Stimulated activated naive CD4-positive, alpha-beta T cell treated with Interleukin-2 at 50 U/mL for 16 hours (primary cell): ENCODE measurements around the gene SLC6A13.
"Not testable (repeated sequence)": the region's sequence is repeated elsewhere in the genome, so short reads cannot be mapped to it uniquely, and the experiment has no call there.

Experiments used
- DNase-seq: peaks from one replicate; lab custom pipeline; 2025; lab: John Stamatoyannopoulos, UW

The SLC6A13 gene

DNA sequence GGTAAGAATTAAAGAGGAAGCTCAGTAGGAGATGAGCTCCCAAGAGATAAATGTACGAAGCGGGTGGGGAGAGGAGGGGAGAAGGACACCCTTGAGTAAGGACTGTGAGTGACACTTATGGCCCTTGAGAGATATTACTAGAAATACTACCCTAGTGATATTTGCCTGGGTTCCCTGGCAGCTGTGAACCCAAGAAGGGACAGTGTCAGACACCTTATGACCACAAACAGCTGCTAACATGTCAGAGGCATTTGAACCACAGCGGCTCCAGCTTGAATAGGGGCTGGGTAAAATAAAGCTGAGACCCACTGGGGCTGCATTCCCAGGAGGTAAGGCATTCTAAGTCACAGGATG lies 29.0 kb downstream of the SLC6A13 start:
- DNase-seq, result no peak

DNA sequence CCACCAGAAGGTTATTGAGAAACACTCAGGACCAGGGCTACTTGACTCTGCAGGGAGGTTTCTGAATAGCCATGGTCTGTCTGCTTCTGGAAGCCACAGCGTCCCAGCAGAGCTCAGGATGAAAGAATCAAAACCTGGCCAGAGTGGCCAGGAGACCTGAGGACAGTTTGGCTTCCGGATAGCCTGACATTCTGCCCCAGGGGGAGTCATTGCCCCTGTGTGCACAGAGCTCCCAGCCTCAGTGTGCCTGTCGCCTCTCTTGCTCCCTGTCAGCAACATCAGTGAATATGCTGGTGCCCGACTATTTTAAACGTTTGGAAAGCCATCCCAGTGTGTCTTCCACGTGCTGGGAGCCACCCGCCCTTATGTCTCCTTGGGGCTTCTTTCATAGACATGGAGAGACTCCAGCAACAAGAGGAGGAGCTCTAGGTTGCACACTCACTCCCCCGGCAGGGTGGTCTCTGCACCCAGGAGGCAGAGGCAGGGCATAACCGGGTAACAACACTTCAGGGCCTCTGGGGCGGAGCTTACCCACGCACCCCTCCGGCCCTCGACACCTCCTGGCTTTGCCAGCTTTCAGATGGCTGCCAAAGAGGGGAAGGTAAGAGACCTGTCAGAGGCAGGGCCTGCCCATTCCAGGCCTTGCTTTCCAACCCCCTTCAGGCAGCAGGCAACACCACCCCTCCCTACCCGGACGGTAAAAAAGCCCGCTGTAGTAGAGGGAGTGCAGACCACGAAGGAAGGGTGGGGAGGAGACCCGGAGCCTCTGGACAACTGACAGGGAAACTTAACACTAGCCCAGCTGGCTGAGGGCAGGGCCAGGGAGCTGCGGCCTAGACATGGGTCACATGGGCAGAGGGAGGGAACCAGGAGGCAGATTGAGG lies 29.7 kb downstream of the SLC6A13 start:
- no peak for DNase-seq

DNA sequence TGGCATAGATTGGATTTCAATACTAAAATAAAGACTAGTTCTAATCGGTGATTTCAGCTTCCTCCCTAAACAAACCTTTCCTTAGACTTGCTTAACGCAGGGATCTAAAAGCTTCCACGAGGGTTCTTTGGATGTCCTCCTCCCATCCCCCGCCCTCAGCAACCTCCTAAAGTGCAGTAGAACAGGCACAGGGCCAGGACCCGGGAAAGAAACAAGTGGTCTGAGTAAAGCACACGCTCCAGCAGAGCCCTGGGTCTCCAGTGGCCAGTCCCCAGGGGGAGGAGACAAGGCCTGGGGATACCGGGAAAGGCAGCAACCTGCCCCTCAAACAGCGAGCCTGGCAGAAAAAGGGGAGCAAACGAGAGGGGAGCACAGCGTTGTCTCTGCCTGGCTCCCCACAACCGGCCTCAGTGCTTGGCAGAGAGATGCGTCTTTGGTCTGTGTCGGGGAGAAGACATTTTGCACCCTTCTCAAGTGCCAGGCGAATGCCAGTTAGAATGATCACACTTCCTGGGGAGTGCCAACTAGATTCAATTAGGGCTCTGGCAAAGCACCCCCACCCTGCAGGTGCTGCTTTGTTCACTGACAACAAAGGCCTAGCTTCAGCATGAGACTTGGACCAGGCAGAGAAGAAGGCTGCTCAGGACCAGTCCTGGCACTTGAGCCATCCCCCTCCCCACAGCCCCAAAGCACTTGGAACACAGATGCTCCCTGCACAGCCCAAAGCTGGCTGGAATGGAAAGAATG lies 31.5 kb downstream of the SLC6A13 start:
- DNase-seq, result no peak

DNA sequence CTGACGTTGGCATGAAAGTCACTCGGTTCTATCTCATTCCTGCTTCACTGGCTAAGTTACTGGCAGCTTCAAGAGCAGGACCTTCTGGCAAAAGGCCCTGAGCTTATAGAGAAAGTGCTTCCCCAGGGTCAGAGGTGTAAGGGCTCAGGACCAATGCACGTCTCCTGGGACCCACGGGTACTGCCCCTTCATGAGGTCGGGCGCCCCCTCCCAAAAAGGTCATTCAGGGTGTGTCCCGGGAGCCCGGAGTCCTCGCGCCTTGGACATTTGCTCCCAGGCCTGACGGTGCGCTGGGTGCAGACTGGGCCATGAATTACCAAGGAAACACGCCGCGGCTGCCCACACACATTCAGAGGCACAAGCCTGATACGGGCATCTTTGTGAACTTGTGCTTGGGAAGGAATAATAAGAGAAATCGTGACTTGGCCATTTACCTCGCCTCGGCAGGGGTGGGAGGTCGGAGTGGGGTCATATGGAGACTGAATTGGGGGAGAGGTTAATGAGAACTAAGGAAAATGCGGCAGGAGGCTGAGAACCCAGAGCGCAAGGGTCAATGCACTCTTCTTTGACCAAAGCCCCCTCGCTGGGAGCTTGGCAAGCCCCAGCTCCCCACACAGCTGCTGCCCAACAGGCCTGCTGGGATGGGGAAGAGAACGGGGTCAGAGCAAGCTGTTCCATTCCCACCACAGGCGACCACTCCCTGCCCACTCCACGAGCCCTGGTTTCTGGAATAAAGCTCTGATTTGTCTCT lies 33.0 kb downstream of the SLC6A13 start:
- DNase-seq, result no peak

DNA sequence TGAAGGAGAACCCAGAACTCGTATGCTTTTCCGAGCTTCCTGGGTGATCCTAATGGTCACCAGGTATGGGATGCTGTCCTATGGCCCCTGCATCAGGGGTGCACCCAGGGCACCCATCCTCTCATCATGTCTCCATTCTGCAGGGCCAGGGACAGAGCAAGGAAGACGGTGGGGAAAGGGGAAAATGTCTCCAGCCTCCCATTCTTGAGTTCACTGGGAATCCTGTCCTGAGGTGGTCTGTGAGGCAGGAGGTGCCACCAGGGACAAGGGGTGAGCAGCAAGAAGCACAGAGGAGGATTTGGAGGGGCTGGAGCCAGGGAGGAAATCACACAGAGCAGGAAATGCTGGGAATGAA lies 33.8 kb downstream of the SLC6A13 start:
- no peak for DNase-seq

DNA sequence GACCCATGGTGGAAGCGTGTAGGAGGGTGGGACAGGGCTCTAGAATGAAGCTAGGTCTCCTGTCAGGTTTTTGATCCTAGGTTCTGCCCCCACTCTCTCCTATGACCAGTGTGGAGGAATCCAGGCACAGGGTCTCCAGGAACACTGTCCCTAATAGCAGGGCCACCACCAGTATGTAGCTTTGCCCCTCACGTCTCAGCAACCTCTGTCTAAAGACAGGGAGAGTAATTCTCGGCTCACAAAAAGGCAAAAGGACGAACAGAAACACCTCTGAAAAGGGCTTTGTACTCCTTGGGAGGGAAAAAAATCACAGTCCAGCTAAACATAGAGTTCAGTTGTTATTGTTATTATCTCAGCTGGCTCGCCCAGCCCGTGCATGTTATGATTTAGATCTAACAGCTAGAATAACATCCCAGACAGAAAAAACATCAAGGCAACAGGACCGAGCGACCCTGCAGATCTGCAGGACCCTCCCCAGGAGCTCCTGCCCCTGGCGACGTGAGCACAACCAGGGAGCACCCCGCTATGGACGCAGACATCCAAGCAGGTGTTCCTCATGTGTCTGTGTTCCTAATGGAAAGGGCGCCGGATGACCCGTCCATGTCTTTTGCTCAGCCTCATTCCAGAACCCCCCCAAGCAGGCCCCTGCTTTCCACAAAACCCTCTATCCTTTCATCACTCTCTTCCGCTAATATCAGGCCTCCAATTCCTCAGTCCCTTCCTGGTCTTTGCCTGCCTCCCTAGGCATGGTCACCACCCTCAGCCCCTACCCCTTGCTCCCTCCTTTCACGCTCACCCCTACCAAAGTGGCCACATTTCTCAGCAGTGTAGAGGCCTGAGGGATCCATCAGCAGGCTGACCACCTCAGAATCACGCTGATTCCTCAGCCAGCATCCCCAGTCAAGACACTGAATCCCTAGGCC lies 34.5 kb downstream of the SLC6A13 start:
- DNase-seq, result no peak

DNA sequence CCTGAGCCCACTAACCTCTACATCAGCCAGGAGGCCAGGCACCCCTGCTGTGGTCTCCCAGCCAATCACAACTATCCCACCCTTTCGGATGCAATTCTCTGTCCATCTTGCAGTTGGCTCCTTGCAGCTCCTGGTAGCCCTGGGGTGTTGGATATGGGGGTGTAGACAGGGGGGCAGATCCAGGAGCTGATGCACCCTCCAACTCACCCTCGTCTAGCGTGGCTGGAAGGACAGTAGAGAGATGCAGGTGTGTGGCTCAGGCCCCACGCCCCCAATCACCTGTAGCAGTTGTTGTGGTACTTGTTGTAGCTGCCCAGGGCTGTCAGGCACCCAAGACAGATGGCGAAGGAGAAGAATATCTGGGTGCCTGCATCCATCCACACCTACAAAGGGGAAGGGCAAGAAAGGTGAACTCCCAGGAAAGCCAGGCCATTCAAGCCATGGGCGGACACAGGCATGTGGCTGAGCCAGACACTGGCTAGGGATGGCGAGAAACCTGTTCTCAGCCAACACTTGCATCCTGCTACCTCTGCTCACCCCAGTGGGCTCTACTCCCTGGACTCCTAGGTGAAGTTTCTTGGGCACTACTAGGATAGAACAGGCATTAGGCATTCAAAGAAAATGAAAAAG lies 35.2 kb downstream of the SLC6A13 start:
- no peak for DNase-seq

DNA sequence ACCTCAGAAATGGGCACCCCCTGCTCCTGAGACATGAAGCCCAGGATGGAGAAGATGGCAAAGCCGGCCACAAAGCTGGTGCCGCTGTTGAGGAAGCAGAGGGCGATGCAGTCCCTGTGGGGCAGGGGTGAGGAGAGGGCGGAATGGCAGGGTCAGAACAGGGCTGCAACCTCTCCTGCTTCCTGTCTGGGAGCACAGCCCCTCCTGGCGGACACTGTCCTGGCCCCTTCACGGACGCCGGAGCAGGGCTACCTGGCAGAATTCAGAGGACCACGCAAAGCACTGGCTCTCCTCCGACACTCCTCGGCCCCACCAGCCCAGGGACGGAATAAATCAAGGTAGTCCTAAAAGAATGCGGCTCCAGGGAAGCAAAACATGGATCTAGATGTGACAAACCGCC lies 36.2 kb downstream of the SLC6A13 start:
- DNase-seq, result no peak

DNA sequence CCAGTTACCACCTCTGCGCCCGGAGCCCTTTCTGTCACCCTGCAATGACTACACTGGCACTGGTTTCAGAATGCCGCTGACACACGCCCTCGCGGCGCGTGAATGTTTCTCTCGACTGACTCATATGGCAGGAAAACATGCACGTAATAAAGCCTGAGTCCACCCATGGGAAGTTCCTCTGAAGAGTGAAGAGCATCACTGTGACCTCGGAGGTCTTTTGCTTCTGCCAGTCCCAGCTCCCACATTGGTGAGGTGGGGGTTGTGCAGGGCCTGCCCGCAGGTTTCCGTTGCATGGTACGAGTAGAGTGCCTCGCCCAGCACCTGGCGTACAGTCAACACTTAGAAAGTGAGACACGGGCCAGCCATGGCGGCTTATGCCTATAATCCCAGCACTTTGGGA lies 37.6 kb downstream of the SLC6A13 start:
- DNase-seq, result no peak

DNA sequence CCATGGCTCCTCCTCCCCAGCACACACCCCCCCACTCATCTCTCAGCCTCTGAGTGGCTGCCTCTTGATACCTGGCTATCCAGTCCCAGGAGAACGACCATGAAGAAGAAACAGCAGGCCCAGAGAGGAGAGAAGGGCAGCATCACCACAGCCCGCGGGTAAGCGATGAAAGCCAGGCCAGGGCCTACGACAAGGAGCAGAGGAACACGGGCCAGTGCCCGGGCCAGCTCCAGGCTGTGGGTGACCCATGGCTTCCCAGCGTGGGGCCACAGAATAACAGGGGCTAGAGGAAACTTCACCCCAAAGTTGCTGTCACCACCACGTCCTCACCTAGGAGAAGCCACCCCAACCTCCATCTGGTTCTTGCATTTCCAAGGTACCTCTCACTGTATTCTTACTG lies 38.3 kb downstream of the SLC6A13 start:
- DNase-seq, result no peak

DNA sequence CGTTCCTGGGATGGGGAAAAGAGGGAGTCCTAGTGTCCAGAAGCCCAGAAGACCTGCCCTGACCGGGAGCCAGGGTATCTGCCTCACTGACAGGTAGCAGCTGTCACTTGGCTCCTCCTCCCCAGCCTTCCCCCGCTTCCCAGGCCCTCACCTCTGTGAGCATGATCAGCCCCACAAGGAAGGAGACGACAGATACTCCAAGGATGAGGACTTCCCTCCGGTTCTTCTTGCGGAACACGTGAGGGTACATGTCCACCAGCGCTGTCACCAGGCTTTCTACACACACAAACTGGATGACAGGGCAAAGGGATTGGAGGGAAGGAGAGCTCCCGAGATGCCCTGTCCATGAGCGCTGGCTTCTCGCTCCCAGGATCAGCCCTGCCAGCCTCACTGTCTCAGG lies 38.8 kb downstream of the SLC6A13 start:
- no peak for DNase-seq

DNA sequence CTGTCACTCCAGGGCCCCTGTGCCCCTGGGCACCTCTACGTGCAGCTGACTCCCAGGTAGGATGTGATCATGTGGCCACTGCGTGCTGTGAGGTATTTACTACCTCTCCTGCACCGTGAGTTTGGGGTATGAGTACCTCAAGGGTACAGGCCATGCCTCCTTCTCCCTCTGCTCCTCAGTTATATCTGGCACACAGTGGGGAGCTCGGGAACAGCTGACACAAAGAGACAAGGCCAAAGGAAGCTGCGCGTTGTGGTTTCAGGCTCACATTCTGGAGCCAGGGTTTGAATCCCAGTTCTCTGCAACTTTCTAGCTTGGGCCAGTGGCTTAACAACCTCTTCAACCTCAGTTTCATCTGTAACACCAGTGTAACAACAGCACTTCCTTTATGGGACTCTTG lies 40.9 kb downstream of the SLC6A13 start:
- DNase-seq, result no peak

DNA sequence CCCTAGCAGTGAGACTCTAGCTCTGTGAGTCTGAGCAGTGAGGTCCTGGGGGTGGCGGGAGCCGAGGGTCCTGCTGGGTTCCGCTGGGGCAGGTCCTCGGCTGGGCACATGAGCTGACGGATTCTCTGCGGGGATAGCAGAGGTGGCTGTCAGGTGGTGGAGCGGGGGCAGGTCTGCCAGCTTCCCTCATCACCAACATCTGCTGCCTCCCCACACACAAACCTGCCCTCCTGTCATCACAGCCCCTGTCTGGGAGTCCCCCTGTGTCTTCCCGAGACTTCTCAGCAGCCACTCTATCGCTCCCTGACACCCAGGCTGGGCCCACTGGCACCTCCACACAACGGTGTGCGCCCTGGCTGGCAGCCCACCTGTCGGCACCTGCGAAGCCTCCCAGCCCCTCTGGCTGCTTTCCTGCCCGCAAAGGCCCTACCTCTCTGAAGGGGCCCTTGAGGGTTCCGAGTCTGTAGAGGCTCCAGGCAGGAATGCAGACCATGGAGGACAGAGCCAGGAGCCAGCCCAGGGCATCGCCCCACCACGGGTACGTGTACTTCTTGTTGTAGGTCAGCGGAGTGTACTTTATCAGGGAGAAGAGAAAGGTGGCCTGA lies 41.6 kb downstream of the SLC6A13 start:
- no peak for DNase-seq

DNA sequence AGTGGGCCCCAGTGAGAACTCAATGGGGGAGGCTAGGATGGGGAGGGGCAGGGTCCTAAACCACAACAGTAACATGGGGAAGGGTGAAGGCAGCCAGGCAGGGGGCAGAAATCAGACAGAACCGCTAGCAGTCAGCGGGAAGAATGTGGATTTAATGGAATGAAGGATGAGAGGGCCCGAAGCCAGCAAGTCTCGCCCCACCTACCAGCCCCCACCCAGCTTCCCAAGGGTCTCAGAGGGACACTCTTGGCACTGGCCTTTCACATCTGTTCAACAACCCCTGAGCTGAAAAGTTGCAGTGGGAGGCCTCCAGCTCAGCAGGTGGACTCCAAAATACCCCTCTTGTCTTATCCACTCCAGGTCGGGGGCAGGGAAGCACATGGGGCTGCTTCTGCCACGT lies 42.1 kb downstream of the SLC6A13 start:
- no peak for DNase-seq

DNA sequence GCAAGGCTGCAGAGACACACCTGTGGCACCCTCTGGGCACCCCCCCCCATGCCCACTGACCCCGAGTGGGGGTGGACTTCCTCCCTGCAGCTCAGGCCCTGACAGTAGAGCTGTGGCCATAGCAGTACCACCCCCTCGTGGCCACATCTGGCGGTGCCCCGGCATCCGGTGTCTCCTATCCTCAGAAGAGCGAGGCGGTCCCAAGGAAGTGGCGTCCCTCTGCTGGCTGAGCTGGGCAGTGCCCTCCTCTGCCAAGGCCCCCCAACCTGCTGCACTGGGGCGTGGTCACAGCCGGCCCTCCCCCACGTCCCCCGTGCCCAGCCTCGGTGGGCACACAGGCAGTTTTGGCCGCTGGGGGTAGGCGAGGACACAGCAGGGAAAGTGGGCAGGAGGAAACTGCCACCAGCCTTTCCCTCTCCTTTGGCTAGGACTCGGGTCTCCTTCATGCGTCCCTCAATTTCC lies 42.7 kb downstream of the SLC6A13 start:
- DNase-seq, result peak; percentile 21

DNA sequence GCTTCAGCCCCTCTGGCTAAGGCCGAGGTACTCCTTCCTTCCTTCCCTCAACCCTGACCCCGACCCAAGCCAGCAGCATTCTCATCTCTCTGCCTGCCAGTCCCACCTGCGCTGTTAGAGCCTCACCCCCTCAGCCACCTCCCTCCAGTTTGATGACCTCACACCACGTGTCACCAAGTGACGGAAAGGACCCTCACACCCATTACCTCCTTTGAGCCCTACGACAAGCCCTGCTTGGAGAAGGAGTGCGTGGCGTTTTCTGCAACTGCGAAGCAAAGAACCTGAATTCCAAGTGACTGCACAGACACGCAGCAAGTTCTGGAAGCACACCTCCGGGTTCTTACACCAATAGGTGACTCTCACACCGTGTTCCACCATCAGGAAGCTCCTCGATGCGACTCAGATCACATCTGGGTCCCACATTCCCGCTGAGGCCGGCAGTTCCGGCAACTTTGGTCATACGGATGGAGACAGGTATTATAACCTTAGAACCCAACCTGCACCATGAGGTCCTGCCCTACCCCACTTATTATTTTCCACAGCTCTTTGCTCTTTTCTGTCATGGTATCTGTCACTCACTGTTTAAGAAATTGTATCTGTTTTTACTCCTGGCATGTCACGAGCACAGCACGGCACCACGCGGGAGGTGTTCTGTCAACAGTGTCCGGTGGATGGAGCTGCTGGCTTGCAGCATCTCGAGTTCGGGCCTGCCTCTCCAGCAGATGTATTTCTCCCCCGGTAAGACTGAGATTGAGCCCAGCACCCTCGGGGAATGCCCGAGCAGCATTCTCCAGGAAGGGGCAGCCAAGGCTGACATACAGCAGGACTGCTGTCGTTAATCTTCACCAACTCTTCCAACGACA lies 43.7 kb downstream of the SLC6A13 start:
- DNase-seq, result no peak

DNA sequence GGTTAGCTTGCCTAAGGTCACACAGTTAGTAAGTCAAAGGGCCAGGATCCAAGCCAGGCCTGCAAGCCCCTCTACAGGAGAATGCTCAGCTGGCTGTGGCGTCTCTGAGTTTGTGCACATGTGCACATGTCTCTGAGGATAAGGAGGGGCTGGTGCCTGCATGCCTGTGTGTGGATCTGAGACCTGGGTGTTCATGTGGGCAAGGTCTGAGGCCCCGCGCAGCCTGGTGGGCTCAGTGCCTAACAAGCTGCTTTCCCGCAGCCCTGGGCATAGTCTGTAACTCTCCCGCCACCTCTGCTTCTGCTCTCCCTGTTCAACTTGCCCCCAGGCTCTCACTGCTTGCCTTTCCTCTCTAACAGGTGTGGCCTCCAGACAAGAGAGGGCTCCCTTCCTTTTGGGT lies 44.4 kb downstream of the SLC6A13 start:
- no peak for DNase-seq

DNA sequence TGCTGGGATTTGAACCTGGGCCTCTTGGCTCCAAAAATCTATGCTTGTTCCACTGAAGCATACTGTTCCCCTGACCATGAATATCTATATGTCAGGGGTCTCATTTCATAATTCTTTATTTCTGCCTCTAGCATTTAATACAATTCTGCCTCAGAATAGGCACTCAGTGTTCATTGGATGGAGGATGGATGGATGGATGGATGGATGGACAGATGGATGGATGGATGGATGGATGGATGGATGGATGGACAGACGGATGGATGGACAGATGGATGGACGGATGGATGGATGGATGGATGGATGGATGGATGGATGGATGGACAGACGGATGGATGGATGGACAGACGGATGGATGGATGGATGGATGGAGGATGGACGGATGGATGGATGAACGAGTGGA lies 45.6 kb downstream of the SLC6A13 start:
- not testable (repeated sequence) for DNase-seq

DNA sequence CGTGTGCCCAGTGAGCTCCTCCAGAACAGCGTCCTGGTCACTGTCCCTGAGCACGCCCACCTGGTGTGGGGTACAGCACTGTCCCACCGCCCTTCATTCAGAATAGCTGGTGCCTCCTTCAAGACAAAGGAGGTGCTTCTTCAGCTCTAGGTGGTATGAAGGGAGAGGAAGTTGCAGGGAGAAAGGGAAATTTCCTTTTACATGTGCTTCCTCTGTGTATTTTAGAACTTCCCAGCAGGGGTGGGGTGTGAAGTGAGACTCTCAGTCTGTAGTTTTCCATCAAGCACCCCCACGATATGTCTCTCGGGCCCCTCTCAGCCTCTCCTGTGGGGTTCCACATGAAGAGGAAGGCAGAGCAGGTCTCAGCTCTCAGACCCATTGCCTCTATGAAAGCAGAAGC lies 47.5 kb downstream of the SLC6A13 start:
- DNase-seq, result no peak
